Skin epidermis (tissue), 12 donors: ENCODE data around the gene BID.
A peak's percentile ranks its signal among the peaks of the same experiment; 100 is the strongest.

Experiments used
- H3K27ac ChIP-seq, 21 experiments: fragments of 200-600 bp; sonication (generic) in 11 of 21; one replicate each; pipeline ENCODE4 v1.5.0; 2020; ENCODE audit warnings: mild to moderate bottlenecking in 3 of 21, inconsistent platforms in 2 of 21, moderate library complexity in 2 of 21
- H3K4me3 ChIP-seq, 7 experiments: fragments of 200-600 bp; sonication (generic) in 2 of 7; one replicate each; pipeline ENCODE4 v1.5.0; 2020; ENCODE audit warnings: inconsistent platforms in 2 of 7, mild to moderate bottlenecking in 2 of 7, moderate library complexity in 1 of 7

Gene BID

GRCh38 chr22:17785185-17786184 is 11.2 kb upstream of the BID start:
- Histone ChIP-seq H3K27ac (peak overlapping the region in 1 of 21 experiments; percentile 49), H3K4me3 (no peak overlapping the region)

GRCh38 chr22:17784776-17785175 is 10.5 kb upstream of the BID start:
- H3K27ac ChIP-seq: no peak overlapping the region
- H3K4me3 ChIP-seq: no peak overlapping the region

- peak overlapping the region in 1 of 21 experiments; percentile 5 for H3K27ac ChIP-seq
Observed at GRCh38 chr22:17783773-17784480, 9.7 kb upstream of the BID start.

GRCh38 chr22:17783312-17783711 is 9.0 kb upstream of the BID start:
- Histone ChIP-seq H3K4me3 (no peak overlapping the region), H3K27ac (peak overlapping the region in 1 of 21 experiments; percentile 16)

More at GRCh38 chr22:17783773-17784480, 9.7 kb upstream of the BID start:
- H3K4me3 ChIP-seq: no peak overlapping the region

DNA sequence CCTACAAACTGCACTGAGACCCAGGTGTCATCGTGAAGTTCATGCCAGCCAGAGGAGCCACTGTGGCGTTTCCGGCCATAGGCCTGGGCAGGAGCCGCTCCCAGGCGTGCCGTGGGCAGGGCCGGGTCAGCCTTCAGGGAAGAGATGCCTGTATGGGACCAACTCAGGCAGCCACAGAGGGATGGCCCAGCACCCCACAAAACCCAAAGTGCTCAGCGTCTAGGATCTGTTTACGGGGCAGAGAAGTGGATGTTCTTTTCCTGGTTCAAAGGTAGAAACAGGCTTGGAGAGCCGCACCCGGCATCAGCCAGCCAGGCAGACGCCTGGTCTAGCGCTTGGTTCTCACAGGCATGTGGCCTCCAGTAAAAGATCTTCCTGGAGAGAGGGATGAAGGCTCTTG is 8.4 kb upstream of the BID start:
- no peak overlapping the region for H3K4me3 ChIP-seq
- peak overlapping the region in 1 of 21 experiments; percentile 73 for H3K27ac ChIP-seq

GRCh38 chr22:17782158-17782557 is 7.9 kb upstream of the BID start:
- Histone ChIP-seq H3K27ac (peak overlapping the region in 9 of 21 experiments; percentile 13 to 77 (median 46)), H3K4me3 (no peak overlapping the region)

DNA sequence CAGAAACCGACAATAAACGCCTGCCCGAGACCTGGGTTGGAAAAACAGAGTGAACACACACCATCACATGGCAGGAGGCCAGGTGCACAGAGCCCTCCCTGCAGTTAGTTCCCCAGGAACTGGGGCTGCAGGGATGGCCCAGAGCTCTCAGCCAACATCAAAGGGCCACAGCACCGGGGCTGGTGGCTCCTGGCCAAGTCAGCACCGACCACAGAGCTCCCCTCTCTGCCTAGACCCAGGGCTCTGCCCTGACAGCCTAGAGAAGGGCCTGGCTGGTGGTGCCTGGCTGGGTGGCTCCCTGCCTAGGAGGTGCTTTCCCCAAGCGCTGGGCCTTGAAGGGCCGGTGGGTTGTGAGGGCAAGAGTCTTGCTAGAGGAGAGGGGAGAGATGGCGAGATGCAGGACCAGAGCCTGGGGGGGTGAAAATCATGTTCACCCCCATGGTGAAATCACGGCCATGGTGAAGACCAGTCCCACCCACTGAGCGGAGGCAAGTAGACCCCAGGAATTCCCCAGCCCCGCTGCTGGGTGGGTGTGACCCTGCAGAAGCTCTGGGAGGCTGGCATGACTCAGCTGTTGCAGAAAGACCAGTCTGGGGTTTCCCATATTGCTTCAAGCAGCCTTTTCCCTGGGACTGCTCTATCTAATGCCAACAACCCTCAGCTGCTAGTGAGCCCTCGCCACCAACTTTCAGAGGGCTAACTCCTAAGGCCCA is 7.2 kb upstream of the BID start:
- H3K27ac ChIP-seq: peak overlapping the region in 17 of 21 experiments; percentile 2 to 77 (median 43)

GRCh38 chr22:17780741-17781318 is 6.6 kb upstream of the BID start:
- Histone ChIP-seq H3K27ac (peak overlapping the region in 13 of 21 experiments; percentile 3 to 77 (median 45)), H3K4me3 (no peak overlapping the region)

More for the DNA sequence above, 7.2 kb upstream of the BID start:
- no peak overlapping the region for H3K4me3 ChIP-seq

- Histone ChIP-seq H3K27ac (no peak overlapping the region), H3K4me3 (no peak overlapping the region)
Observed at GRCh38 chr22:17780116-17780740, 6.0 kb upstream of the BID start.

DNA sequence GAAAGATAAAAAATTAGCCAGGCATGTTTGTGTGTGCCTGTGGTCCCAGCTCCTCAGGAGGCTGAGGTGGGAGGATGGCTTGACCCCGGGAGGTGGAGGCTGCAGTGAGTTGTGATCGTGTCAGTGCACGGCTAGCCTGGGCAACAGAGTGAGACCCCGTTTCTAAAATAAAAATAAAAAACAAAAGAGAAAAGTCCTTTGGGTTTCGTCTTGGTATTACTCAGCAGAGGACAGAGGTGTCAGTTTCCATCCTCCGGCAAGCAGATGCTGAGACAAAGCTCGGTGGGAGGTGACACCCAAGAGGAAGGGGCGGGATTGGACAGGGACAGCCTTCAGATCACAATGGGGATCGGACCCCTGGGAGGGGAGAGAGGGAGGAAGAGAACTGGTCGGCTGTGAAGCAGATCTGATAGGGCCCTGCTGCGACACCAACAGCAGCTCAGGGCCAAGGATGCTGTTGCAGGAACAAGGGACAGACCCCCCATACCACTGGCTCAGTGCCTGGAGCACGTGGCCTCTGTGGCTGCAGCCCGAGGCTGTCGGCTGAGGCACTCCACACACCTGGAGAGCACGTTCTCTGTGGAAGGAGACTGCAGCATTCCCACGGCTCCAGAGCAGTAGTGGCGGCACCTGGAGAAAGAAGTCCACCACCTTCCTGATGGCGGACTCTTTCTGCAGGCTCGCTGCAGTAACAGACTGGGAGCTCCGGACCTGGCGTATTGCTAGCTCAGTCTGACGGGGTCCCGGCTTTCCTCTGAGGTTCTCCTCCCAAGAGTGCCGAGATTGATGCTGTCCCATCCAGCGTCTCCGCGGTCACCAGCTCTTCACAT is 5.2 kb upstream of the BID start:
- Histone ChIP-seq H3K27ac (no peak overlapping the region), H3K4me3 (no peak overlapping the region)

GRCh38 chr22:17778412-17778976 is 4.2 kb upstream of the BID start:
- peak overlapping the region in 1 of 7 experiments; percentile 30 for H3K4me3 ChIP-seq

GRCh38 chr22:17777717-17778044 is 3.4 kb upstream of the BID start:
- Histone ChIP-seq H3K4me3 (peak overlapping the region; percentile 17 to 41 (median 29)), H3K27ac (peak overlapping the region; percentile 12 to 97 (median 74))

More at GRCh38 chr22:17778412-17778976, 4.2 kb upstream of the BID start:
- H3K27ac ChIP-seq: peak overlapping the region in 5 of 21 experiments; percentile 83 to 97 (median 95)

- H3K27ac ChIP-seq: peak overlapping the region; percentile 12 to 97 (median 74)
- peak overlapping the region; percentile 17 to 41 (median 29) for H3K4me3 ChIP-seq
Observed at GRCh38 chr22:17777005-17777716, 2.9 kb upstream of the BID start.

GRCh38 chr22:17775781-17776465 is 1.7 kb upstream of the BID start:
- Histone ChIP-seq H3K4me3 (no peak overlapping the region), H3K27ac (peak overlapping the region in 7 of 21 experiments; percentile 28 to 97 (median 55))

DNA sequence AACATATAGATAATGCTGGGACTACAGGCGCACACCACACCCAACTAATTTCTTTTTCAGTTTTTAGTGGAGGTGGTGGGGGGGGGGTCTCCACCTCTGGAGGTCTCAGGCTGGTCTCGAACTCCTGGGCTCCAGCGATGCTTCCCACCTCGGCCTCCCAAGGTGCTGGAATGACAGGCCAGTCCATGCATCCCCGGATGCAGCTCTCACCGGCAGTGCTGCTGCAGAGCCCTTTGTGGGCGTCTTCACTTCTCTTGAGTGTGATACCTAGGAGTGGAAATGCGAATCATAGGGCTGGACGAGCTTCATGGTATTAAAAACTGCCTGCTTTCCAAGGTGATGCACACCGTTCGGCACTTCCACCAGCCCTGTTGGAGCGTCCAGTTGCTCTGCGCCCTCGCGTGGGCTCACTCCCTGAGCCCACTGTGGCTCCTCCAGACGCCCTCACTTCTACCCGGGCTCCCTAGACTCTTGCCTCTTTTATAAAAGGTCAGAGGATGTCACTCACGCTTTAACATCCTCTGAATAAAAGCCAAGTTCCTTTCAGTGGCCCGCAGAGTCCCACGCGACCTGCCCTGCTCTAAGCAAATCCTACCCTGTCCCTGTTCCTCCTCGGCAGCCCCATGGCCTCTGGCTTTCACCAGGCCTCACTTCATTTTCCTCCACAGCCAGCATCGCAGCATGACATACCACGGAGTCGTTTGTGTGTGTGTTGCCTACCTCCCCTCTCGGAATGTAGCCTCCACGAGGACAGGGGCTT is 837 bp upstream of the BID start:
- Histone ChIP-seq H3K27ac (peak overlapping the region in 10 of 21 experiments; percentile 37 to 97 (median 72)), H3K4me3 (peak overlapping the region in 3 of 7 experiments; percentile 79 to 87 (median 86))
